H9 (cell line): ENCODE results near the gene BRF1. TPM values are rescaled to one million over a fixed set of nuclear protein-coding genes. Genes with fewer than 3 reads are reported as not detected.

Experiments used
- DNase-seq: peaks from one replicate; pipeline ENCODE4 v3.0.0-alpha.2; 2017
- H2AFZ ChIP-seq: one replicate; pipeline ENCODE4 v1.6.1; 2013; ENCODE audit warnings: mild to moderate bottlenecking, low read length, control low read depth, moderate library complexity
- H2AK5ac ChIP-seq: 2 replicates; pipeline ENCODE4 v1.6.1; 2013; ENCODE audit warnings: low read length, control low read depth, mixed read lengths; ENCODE audit not compliant: insufficient read length
- H2BK120ac ChIP-seq: one replicate; pipeline ENCODE4 v1.6.1; 2013; ENCODE audit warnings: low read depth, mild to moderate bottlenecking, low read length, control low read depth, inconsistent platforms; ENCODE audit not compliant: poor library complexity, severe bottlenecking
- H2BK12ac ChIP-seq: 2 replicates; pipeline ENCODE4 v1.6.1; 2013; ENCODE audit warnings: low read length, control low read depth, mixed read lengths, low read depth; ENCODE audit not compliant: insufficient read length
- H2BK15ac ChIP-seq: 2 replicates; pipeline ENCODE4 v1.6.1; 2013; ENCODE audit warnings: low read depth, low read length, control low read depth
- H2BK20ac ChIP-seq: one replicate; pipeline ENCODE4 v1.6.1; 2013; ENCODE audit warnings: low read depth, mild to moderate bottlenecking, low read length, control low read depth, inconsistent platforms; ENCODE audit not compliant: poor library complexity, severe bottlenecking
- H2BK5ac ChIP-seq: 2 replicates; pipeline ENCODE4 v1.6.1; 2013; ENCODE audit warnings: low read length, control low read depth, mixed read lengths; ENCODE audit not compliant: insufficient read length
- H3K14ac ChIP-seq: 2 replicates; pipeline ENCODE4 v1.6.1; 2013; ENCODE audit warnings: low read length, control low read depth; ENCODE audit not compliant: insufficient read depth
- H3K18ac ChIP-seq: 2 replicates; pipeline ENCODE4 v1.6.1; 2013; ENCODE audit warnings: low read depth, mild to moderate bottlenecking, mixed read lengths, low read length, control low read depth; ENCODE audit not compliant: insufficient read length
- H3K23ac ChIP-seq: 2 replicates; pipeline ENCODE4 v1.6.1; 2013; ENCODE audit warnings: low read length, control low read depth, mixed read lengths, low read depth; ENCODE audit not compliant: insufficient read length
- H3K23me2 ChIP-seq: 2 replicates; pipeline ENCODE4 v1.6.1; 2013; ENCODE audit warnings: low read depth, mild to moderate bottlenecking, mixed read lengths, low read length, control low read depth; ENCODE audit not compliant: insufficient read length, poor library complexity, severe bottlenecking
- H3K27ac ChIP-seq: 2 replicates; pipeline ENCODE4 v1.5.1; 2013; ENCODE audit warnings: low read length, control low read depth, mixed read lengths, low read depth; ENCODE audit not compliant: insufficient read length
- H3K27me3 ChIP-seq: 2 replicates; pipeline ENCODE4 v1.6.1; 2013; ENCODE audit warnings: low read length, control low read depth, inconsistent platforms; ENCODE audit not compliant: insufficient read depth
- H3K4ac ChIP-seq: 2 replicates; pipeline ENCODE4 v1.6.1; 2013; ENCODE audit warnings: low read depth, mild to moderate bottlenecking, control low read depth, inconsistent platforms, low read length, moderate library complexity
- H3K4me1 ChIP-seq: 2 replicates; pipeline ENCODE4 v1.6.1; 2013; ENCODE audit warnings: low read length, control low read depth, inconsistent platforms; ENCODE audit not compliant: insufficient read depth
- H3K4me2 ChIP-seq: 2 replicates; pipeline ENCODE4 v1.6.1; 2013; ENCODE audit warnings: low read length, control low read depth, mixed read lengths; ENCODE audit not compliant: insufficient read length, insufficient read depth
- H3K56ac ChIP-seq: 2 replicates; pipeline ENCODE4 v1.6.1; 2013; ENCODE audit warnings: low read depth, mild to moderate bottlenecking, mixed read lengths, low read length, control low read depth; ENCODE audit not compliant: insufficient read length
- H3K79me1 ChIP-seq: 2 replicates; pipeline ENCODE4 v1.6.1; 2013; ENCODE audit warnings: low read depth, mild to moderate bottlenecking, moderate library complexity, low read length, control low read depth, inconsistent platforms; ENCODE audit not compliant: insufficient read depth, poor library complexity, severe bottlenecking
- H3K79me2 ChIP-seq: 2 replicates; pipeline ENCODE4 v1.6.1; 2013; ENCODE audit warnings: low read length, control low read depth, inconsistent platforms; ENCODE audit not compliant: insufficient read depth
- H3K9ac ChIP-seq: 2 replicates; pipeline ENCODE4 v1.6.1; 2013; ENCODE audit warnings: low read length, control low read depth, mixed read lengths; ENCODE audit not compliant: insufficient read length; ENCODE audit errors: extremely low read depth
- H3K9me3 ChIP-seq: one replicate; pipeline ENCODE4 v1.6.1; 2013; ENCODE audit warnings: low read depth, low read length, inconsistent platforms; ENCODE audit not compliant: control insufficient read depth
- H3T11ph ChIP-seq: one replicate; pipeline ENCODE4 v1.6.1; 2013; ENCODE audit warnings: mild to moderate bottlenecking, low read length, control low read depth, inconsistent platforms
- H4K20me1 ChIP-seq: one replicate; pipeline ENCODE4 v1.6.1; 2013; ENCODE audit not compliant: control insufficient read depth, insufficient read length, insufficient read depth
- H4K5ac ChIP-seq: 2 replicates; pipeline ENCODE4 v1.6.1; 2013; ENCODE audit warnings: low read depth, mild to moderate bottlenecking, mixed read lengths, low read length, control low read depth; ENCODE audit not compliant: insufficient read length
- H4K8ac ChIP-seq: replicated peaks from 2 replicates; pipeline ENCODE4 v1.6.1; 2013; ENCODE audit warnings: low read length, control low read depth, mixed read lengths, low read depth; ENCODE audit not compliant: insufficient read length
- H4K91ac ChIP-seq: 2 replicates; pipeline ENCODE4 v1.6.1; 2013; ENCODE audit warnings: low read depth, mild to moderate bottlenecking, moderate library complexity, mixed read lengths, low read length, control low read depth; ENCODE audit not compliant: insufficient read length
- H3K27ac Mint-ChIP-seq, 3 experiments: 2 replicates in 2 of 3; 3 replicates in 1 of 3; pipeline ENCODE4 v1.8.0; 2020 to 2021; ENCODE audit warnings: mixed read lengths in 3 of 3, mild to moderate bottlenecking in 1 of 3, moderate library complexity in 1 of 3
- H3K27me3 Mint-ChIP-seq: 2 replicates; pipeline ENCODE4 v1.8.0; 2021; ENCODE audit warnings: low read depth, mild to moderate bottlenecking, moderate library complexity, mixed read lengths
- H3K36me3 Mint-ChIP-seq, 3 experiments: 2 replicates in 2 of 3; 3 replicates in 1 of 3; pipeline ENCODE4 v1.8.0; 2020 to 2021; ENCODE audit warnings: low read depth in 3 of 3, mixed read lengths in 3 of 3; ENCODE audit not compliant: insufficient read depth in 1 of 3
- H3K4me1 Mint-ChIP-seq, 2 experiments: 2 replicates each; pipeline ENCODE4 v1.8.0; 2020; ENCODE audit warnings: mixed read lengths in 2 of 2
- H3K4me3 Mint-ChIP-seq, 2 experiments: 2 replicates in 1 of 2; 3 replicates in 1 of 2; pipeline ENCODE4 v1.8.0; 2020 to 2021; ENCODE audit warnings: mild to moderate bottlenecking in 2 of 2, mixed read lengths in 2 of 2, moderate library complexity in 1 of 2
- H3K9me3 Mint-ChIP-seq, 2 experiments: 2 replicates in 1 of 2; 3 replicates in 1 of 2; pipeline ENCODE4 v1.8.0; 2020; ENCODE audit warnings: mild to moderate bottlenecking in 2 of 2, mixed read lengths in 2 of 2, moderate library complexity in 1 of 2
- WGBS: extraction: QIAGEN DNeasy Blood & Tissue Kit; methylation state at CpG from one replicate; pipeline ENCODE4 v1.1.7; 2013; ENCODE audit warnings: missing lambda C conversion rate, low lambda C conversion rate, mixed read lengths; ENCODE audit not compliant: insufficient read length; ENCODE audit errors: extremely low coverage; 5-methylcytosine and 5-hydroxymethylcytosine counted together
- total RNA-seq: library from RNA; stranded (reverse); gene quantifications from 2 replicates; pipeline ENCODE4 v1.2.1, GENCODE V29; 2021
- TF ChIP-seq, protein P1 (sequence below): fragments of 200-600 bp; sonication (generic); conservative IDR thresholded peaks from 3 replicates; pipeline ENCODE4 v1.8.0; 2021; ENCODE audit warnings: antibody characterized with exemption, mild to moderate bottlenecking

Gene BRF1
- total RNA-seq, 1 experiment from 2014 or later: 28.3 TPM

DNA sequence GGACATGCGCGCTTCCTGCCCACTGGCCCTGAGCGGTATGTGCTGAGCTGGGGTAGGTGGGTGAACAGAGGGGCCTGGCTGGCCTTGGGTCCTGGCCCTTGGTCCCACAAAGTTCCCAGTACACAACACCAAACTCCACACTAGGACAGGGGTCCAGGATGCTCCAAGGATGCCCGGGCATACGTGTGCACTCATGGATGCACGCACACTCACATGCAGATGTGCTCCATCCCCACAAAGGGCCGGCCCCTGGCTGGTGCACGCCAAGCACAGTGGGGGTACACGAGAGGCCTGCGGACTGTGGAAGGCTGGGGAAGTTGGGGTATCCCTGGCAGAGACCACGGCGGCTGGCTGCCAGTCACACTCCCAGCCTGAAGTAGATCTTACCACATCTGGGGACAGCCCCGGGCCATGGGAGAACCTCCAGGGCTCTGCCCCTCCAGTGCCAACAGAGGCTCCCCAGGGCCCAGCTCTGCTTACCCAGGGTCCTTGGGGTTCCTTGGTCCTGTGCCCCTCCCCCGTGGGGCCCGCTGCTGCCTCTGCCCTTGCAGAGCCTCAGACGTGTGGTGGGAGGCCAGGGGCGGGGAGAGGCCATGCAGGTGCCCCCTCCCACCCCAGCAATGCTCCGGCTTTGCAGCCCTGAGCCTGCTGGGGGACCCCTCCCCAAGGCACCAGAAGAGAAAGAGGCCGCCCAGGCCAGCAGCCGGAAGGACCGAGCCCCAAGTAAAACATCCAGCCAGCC lies 95.7 kb downstream of the BRF1 start:
- H4K20me1 ChIP-seq: no peaks in the 10 kb centered on the region
- no peaks in the 10 kb centered on the region for H3K79me1 ChIP-seq
- no peaks in the 10 kb centered on the region for H3K79me2 ChIP-seq
- no peak overlapping the region for H2AFZ ChIP-seq
- no peak overlapping the region for H3K18ac ChIP-seq
- Mint-ChIP-seq H3K27ac (no peak overlapping the region), H3K4me3 (no peak overlapping the region), H3K9me3 (no peaks in the 10 kb centered on the region), H3K36me3 (no peaks in the 10 kb centered on the region), H3K4me1 (peaks cover 0 to 3% of the 10 kb centered on the region in 2 experiments; a peak in 3 of 4 replicates), H3K27me3 (peaks cover 4% of the 10 kb centered on the region; the same call in 1 of the 2 replicates)
- no CpG with 5 or more reads among the region's 21 CpGs for WGBS
- no peak overlapping the region for H2BK12ac ChIP-seq
- H4K91ac ChIP-seq: no peak overlapping the region
- no peaks in the 10 kb centered on the region for H3K4me1 ChIP-seq
- no peak overlapping the region for H2BK15ac ChIP-seq
- TF ChIP-seq, protein P1, sequence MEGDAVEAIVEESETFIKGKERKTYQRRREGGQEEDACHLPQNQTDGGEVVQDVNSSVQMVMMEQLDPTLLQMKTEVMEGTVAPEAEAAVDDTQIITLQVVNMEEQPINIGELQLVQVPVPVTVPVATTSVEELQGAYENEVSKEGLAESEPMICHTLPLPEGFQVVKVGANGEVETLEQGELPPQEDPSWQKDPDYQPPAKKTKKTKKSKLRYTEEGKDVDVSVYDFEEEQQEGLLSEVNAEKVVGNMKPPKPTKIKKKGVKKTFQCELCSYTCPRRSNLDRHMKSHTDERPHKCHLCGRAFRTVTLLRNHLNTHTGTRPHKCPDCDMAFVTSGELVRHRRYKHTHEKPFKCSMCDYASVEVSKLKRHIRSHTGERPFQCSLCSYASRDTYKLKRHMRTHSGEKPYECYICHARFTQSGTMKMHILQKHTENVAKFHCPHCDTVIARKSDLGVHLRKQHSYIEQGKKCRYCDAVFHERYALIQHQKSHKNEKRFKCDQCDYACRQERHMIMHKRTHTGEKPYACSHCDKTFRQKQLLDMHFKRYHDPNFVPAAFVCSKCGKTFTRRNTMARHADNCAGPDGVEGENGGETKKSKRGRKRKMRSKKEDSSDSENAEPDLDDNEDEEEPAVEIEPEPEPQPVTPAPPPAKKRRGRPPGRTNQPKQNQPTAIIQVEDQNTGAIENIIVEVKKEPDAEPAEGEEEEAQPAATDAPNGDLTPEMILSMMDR: no peak
- no peak overlapping the region for H4K5ac ChIP-seq
- H4K8ac ChIP-seq: no peak overlapping the region
- H3K4ac ChIP-seq: no peak overlapping the region
- no peak overlapping the region for H2BK20ac ChIP-seq
- H3T11ph ChIP-seq: no peak overlapping the region
- no peaks in the 10 kb centered on the region for H3K9me3 ChIP-seq
- no peak overlapping the region for H2BK5ac ChIP-seq
- H3K27me3 ChIP-seq: no peaks in the 10 kb centered on the region
- no peak overlapping the region for H3K14ac ChIP-seq
- no peak overlapping the region for H3K23ac ChIP-seq
- H3K27ac ChIP-seq: no peak overlapping the region
- no peak overlapping the region for H2AK5ac ChIP-seq
- H3K9ac ChIP-seq: no peak overlapping the region
- DNase-seq: no peak
- H3K56ac ChIP-seq: no peak overlapping the region
- H3K4me2 ChIP-seq: no peak overlapping the region
- H2BK120ac ChIP-seq: no peak overlapping the region
- H3K23me2 ChIP-seq: no peaks in the 10 kb centered on the region
